Activated gamma-delta T cell treated with Interleukin-2 at 50 U/mL for 16 hours (primary cell): ENCODE data around the gene CYTH4.
"Not testable (repeated sequence)": the region's sequence is repeated elsewhere in the genome, so short reads cannot be mapped to it uniquely, and the experiment has no call there.

Experiments used
- DNase-seq: peaks from one replicate; pipeline ENCODE4 v3.0.0-alpha.2; 2020

Gene CYTH4

DNA sequence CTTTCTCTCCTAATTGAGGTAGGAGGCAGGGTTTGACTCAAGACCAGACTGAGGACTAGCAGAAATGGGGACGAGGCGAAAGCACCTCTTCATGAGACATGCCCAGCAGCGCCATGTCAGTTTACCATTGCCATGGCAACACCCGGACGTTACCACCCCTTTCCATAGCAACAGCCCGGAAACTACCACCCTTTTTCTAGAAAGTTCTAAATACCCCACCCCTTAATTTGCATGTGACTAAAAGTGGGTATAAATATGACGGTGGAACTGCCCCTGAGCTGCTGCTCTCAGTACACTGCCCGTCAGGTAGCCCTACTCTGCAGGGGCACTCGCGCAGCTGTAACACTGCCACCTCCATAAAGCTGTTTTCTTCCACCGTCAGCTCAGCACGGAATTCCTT, 32.3 kb upstream of the CYTH4 start:
- DNase-seq: no peak

DNA sequence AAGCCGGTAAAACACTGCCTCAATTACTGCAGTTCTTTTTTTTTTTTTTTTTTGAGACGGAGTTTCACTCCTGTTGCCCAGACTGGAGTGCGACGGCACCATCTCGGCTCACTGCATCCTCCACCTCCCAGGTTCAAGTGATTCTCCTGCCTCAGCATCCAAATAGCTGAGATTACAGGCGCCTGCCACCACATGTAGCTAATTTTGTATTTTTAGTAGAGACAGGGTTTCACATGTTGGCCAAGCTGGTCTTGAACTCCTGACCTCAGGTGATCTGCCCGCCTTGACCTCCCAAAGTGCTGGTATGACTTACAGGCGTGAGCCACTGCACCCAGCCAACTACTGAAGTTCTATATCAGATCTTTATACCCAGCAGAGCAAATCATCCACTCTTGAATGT, 30.5 kb upstream of the CYTH4 start:
- DNase-seq: not testable (repeated sequence)

DNA sequence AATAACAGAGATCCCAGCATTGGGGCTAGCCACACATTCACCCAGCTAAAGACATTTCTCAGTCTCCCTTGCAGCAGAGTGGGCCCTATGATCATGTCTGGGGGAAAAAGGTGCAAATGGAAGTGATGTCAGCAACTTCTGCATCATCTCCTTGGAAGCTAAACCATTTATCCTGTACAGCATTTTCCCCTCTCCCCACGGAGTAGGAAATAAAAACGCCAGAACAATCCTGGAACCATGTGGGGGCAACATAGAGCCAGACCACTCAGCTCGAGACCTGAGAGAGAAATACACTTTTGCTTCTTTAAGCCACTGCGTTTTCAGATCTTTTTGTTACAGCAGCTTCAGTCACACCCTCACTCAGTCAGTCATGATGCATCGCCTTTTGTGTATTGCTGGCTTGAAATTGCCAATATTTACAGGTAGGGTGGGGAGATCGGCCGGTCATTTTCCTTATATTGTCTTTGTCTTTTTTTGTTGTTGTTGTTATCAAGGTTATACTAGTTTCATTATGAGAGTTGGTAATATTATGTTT, 29.1 kb upstream of the CYTH4 start:
- no peak for DNase-seq

DNA sequence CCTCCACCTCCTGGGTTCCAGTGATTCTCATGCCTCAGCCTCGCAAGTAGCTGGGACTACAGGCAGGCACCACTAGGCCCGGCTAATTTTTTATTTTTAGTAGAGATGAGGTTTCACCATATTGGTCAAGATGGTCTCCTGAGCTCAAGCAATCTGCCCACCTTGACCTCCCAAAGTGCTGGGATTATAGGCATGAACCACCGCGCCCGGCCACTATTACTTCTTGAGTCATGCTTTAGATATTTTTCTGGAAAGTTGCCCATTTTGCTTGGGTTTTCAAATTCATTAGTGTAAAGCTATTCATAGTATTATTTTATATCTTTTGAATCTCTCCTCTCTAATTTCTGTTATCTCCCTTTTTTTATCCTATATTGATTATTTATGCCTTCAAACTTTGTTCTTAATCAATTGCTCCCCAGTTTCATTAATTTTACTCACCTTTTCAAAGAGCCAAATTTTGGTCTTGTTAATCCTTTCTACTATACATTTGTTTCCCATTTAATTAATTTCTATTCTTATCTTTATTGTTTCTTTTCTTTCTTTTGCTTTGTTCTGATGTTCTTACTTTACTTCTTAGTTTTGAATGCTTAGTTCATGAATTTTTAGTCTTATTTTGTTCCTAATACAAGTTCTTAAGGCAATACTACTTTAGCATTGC, 28.0 kb upstream of the CYTH4 start:
- DNase-seq: no peak

DNA sequence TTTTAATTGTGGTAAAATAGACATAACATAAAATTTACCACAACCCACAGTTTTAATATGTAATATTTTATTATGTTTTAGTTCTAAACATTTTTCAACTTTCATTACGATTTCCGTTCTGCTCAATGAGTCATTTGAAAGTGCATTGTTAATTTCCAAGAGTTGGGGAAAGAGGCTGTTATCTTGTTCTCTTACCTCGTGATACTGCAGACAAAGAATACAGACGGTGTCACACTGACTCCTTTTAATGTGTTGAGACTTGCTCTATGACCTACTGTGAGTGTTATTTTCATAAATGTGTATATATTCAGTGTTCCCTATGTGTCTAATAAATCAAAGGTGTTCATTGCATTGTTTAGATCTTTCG, 27.5 kb upstream of the CYTH4 start:
- no peak for DNase-seq

DNA sequence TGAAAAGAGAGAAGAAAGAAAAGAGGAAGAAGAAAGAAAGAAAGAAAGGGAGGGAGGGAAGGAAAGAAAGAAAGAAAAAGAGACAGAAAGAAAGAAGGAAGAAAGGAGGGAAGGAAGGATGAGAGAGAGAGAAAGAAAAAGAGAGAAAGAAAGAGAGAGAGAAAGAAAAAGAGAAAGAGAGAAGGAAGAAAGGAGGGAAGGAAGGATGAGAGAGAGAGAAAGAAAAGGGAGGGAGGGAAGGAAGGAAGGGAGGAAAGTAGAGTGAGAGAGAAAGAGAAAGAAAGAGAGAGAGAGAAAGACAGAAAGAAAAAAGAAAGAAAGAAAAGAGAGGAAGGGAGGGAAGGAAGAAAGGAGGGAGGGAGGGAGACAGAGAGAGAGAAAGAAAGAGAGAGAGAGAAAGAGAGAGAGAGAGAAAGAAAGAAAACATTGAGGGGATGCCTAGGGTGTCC, 26.7 kb upstream of the CYTH4 start:
- DNase-seq: no peak

DNA sequence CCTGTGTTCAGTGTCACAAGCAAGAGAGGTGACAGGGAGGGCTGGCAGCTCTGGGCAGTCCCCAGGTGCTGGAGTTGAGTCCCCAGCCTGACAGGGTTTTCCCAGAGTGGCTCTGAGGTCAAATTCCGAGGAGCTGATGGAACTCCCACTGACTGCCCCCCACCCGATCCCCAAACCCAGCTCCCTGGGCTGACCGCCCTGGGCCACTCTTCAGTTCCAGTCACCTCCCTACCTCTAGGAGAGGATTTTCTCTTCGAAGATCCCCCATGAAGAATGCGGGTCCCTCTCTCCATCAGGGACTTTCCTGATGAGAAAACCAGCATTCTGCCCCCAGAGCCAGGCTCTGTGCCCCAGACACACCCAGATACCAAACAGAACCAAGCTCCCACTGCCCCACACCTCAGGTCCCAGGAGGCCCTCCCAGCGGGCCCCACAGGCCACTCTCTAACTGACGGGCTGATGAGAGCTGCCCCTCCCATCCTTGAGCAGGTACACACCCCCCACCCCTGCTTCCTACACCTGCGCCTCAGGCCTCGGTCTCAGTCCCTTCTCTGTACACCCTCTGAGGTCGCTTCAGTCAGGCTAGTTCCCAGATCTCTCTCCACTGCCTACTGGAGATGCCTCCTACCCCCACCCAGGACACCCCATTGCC, 26.1 kb upstream of the CYTH4 start:
- no peak for DNase-seq

DNA sequence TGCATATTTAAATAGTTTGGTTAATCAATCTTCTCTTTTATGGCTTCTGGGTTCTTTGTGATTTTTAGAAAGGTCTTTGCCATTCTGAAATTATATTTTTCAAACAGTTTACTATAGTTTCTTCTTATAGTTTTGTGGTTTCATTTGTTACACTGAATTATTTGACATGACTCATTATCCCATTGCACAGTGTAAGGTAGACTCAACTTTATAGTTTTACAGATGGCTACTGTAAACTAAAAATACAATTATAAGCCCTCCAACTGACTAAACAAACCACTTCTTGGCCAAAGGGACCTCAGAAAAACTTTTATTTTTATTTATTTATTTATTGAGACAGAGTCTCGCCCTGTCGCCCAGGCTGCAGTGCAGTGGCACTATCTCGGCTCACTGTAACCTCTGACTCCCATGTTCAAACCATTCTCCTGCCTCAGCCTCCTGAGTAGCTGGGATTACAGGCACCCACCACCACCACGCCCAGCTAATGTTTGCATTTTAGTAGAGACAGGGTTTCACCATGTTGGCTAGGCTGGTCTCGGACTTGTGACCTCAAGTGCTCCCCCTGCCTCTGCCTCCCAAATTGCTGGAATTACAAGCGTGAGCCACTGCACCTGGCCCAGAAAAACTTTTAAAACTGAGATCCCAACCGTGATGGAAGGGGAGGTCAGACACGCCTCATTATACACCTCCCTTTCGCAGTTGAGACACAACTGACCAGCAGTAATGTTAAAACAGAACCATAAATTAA, 24.1 kb upstream of the CYTH4 start:
- DNase-seq: no peak

DNA sequence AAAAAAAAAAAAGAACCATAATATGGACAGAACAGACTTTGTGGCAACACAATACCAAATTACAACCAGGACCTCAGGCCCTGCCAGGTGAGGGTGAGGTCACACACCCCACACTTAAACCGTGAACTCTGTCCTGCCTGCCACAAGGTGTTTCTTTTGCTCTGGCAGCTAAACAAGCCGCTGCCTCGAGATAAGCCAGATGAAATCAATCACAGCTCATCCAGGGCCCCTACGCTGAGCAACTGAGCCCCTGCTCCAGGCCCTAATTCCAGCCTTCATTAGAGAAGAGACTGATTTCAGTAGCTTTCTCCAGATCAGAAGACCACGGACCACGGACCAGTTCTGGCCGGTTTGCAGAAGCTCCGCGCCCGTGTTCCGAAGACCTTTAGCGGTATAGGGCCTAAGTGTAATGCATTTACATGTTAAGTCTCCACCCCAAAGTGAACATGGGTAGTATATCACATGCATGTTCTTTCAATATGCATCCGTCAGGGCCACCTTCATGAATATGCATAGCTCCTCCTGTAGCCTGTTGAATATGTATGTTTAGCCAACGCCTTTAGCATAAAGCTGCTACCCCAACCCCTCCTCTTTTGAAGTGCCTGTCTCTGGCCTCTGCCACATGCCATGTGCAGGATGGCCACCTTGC, 23.4 kb upstream of the CYTH4 start:
- DNase-seq: no peak

DNA sequence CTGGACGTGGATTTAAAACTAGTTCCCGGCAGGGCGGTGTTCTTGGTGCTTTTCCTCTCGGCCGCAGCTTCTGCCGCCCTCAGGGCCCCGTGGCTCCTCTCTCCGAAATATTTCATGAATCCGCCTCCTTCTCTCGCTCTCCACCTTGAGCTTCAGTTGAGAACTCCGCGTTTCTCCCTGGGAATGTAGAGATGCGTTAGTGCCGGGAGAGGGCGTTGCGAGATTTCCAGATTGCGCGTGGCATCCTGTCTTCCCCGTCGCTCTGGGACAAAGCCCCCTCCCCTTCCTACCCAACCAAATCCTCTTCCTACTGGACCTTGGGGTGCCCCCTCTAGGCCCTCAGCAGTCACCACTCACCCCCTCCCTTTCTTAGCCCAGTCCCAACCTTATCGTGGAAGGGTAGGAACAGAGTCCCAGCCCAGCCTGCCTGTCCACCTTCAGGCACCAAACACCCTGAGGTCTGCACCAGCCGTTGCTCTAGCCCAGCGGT, 22.7 kb upstream of the CYTH4 start:
- no peak for DNase-seq

DNA sequence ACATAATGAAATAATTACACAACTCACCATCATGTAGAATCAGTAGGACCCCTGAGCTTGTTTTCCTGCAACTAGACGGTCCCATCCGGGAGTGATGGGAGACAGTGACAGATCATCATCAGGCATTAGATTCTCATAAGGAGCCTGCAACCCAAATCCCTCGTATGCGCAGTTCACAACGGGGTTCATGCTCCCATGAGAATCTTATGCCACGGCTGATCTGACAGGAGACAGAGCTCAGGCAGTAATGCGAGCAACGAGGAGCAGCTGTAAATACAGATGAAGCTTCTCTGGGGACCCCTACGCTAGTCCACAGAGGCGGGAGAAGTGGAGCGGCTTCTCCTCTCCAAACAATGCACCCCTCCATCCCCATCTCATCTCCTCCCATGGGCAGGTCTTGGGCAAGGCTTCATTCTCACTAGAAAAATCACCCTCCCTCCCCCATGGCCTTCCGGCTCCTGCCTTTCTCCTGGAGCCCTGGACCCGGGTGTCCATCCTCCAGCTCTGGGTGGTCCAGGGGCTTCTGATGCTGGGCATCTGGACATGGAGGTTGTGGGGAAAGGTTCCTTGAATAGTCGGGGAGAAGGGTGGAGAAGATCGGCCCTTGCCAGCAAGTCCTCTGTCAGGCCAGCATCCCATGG, 22.0 kb upstream of the CYTH4 start:
- DNase-seq: no peak

DNA sequence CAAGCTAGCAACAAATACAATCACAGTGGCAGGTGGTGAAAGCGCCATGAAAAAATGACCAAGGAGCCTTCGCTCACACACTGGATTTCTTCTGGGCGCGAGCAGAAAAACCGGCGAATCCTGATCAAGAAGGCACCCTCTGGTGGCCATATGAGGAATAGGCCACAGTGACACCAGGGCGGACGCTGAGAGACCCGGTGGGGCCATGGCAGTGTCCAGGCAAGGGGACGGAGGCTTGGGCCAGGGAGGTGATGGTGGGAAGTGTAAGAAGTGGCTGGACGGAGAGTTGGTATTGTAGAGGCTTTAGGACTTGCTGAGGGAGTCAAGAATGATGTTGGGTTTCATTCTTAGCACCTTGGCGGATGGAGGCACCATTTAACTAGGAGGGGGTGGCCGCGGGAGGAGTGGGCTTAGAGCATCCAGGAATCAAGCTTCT, 21.4 kb upstream of the CYTH4 start:
- peak; percentile 58 for DNase-seq

DNA sequence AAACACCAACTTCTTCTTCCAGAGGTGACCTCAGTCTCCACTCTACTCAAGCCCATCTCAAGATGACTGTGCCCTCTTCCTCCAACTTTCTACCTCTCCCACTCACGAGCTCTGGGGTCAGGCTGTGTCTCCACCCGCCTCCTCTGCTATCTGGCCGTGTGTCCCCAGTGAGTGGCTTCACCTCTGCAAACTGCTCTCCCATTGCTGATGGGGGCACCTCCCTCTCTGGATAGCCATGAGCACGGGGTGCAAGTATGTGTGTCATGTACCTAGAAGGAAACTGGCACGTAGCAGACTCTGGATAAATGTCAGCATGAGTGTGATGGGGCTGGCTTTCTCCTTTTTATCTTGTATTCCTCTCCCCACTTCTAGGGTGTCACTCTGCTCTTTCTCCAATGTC, 20.0 kb upstream of the CYTH4 start:
- DNase-seq: no peak

DNA sequence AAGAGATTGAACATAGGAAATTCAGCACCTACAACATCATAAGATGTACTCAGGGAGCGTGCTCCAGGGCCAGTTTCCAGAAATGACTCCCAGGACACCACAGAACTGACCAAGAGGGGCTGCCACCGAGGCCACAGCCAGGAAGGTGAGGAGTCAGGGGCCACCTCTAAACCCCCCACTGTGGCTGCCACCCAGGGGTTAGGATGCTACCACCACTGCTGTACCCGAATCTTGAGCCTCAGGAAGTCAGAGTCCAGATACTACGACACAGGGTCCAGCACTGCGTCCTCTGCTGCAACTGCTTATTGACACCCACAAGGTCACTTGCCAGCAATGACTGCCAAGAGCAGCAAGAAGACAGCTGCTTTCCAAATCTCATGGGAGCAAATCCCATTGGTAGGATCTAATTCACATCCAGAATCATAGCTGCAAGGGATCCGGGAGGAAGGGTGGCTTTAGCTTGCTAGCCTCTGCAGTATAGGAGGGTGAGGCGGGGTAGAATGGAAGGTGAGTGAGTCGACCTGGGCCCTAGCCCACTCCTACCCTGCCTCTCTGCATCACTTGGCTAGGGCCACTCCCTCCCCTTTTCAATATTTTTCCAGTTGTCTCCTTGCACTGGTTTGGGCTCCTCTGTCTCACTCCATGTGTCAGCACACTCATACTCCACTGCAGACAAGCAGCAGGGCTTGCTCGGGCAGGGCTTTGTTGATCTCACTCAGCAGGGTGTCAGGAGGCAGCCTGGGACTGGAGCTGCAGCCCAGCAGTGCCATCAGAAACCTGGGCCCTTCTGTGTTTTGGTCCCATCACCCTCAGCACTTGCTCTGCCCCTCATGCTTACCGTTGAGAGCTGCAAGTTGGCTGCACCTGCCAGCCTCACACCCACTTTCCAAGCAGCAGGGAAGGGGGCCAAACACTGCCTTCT, 18.1 kb upstream of the CYTH4 start:
- DNase-seq: no peak

DNA sequence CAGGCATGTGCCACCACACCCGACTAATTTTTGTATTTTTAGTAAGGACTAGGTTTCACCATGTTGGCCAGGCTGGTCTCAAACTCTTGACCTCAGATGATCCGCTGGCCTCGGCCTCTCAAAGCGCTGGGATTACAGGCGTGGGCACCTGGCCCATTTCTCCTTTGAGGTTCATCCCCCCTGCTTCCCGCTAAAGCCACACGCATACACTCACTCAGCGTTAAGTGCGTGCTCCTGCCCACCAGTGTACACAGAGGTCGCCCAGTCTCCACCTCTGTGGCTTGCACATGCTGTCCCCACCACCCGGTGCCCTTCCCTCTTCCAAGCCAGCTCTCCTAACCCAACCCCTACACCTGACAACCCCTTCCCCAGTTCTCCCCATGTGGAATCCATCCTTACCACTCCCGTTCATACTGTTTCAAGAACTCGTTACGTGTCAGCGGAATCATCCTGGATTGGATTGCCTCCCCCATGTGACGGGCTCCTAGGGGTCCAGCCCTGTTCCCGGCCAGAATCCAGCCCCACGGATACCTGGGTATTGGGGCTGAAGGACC, 15.7 kb upstream of the CYTH4 start:
- DNase-seq: no peak

DNA sequence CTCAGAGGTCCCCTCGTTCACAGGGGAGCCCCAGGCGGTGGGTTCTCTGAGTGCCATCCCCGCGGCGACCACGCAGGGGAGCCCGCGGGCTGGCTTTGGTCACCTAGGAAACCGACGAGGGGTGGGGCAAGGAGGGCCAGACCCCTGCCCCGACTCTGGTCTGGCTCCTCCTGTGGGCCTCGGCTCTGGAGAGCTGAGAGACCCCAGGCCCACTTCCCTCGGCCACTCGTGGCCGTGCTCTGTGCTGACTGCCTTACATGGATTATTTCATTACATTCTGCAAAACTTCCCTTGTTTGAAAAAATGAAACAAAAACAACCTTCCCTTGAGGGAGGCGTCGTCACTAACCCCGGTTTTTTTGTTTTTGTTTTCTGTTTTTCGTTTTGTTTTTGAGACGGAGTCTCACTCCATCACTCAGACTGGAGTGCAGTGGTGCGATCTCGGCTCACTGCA, 15.1 kb upstream of the CYTH4 start:
- DNase-seq: peak; percentile 69

DNA sequence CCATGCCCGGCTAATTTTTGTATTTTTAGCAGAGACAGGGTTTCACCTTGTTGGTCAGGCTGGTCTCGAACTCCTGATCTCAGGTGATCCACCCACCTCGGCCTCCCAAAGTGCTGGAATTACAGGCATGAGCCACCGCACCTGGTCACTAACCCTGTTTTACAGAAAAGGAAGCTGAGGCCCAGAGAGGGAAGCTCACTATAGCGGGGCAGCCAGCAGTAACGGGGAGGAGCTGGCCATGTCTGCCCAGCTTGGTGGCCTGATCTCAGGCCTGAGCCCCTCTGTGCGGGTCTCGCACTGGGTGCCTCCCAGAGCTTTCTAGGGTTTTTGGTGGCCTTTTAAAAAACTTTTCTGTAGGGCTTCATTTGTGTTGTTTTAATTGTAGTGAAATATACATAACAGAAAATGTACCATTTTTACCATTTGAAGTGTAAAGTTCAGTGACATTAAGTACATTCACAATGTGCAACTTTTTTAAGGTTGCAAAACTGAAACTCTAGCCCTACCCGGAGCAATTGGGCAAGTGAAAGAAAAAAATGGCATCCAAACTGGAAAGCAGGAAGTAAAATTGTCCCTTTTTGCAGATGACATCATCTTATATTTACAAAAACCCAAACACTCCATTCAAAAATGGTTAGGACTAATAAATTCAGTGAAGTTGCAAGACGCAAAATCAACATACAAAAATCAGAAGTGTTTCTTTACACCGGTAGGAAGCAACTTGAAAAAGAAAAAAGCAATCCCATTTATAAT, 14.5 kb upstream of the CYTH4 start:
- no peak for DNase-seq

DNA sequence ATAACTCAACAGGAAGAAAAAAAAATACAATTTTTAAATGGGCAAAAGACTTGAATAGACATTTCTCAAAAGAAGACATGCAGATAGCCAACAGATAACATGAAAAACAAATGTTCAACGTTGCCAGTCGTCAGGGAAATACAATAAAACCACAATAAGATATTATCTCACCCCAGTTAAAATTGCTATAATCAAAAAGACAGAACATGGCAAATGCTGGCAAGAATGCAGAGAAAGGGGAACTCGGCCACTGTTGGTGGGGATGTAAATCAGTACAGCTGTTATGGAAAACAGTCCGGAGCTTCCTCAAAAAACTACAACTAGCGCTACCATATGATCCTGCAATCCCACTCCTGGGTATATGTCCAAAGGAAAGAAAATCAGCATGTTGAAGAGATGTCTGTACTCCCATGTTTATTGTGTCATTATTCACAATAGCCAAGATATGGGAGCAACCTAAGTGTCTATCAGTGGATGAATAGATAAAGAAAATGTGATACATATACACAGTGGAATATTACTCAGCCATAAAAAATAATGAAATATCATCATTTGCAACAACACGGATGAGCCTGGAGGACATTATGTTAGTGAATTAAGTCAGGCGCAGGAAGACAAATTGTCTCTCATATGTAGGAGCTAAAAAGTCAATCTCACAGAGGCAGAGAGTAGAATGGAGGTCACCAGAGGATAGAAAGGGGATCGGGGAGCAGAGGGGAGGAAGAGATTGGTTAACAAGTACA, 12.2 kb upstream of the CYTH4 start:
- DNase-seq: no peak

DNA sequence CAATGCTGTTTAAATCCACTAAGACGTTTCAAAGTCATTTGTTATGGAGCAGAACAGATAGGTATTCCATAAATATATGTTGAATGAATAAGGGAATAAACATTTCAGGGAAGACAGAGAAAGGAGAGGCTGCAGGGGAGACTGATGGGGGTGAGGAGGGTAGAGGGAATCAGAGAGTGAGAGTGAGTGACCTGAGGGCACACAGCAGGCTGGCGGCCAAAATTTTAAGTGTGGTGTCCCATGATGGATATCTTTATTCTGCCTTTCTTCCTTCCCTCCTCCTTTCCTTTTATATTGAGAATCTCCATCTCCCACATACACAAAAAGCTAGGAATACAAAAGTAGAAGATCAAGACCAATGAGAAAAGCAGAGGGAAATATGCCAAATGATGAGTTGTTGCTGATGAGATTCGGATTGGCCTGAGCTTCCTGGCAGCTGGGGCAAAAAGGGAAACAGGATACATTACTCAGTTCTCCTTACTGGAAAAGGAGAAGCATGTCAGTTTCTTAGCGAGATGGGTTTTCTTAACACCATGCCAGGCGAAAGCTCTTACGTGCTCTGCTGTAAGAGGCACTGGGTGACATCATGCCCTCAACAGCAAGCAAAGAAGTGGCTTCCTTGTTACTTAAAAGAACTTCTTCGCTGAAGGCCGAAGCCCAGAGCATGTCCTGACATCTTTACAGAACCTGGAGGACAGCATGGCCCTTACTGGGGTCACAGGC, 11.2 kb upstream of the CYTH4 start:
- no peak for DNase-seq
